Vagina (tissue), 2 donors: ENCODE measurements around the gene HMX2. TPM values are rescaled to one million over a fixed set of nuclear protein-coding genes. Genes with fewer than 3 reads are reported as not detected.

ENCODE experiments used
- DNase-seq, 2 donors: peaks; one replicate each; pipeline ENCODE4 v3.0.0-alpha.2; 2017; ENCODE audit errors: extremely low spot score in 2 of 2
- H3K27ac ChIP-seq: fragments of 200-600 bp; sonication (generic); one replicate; pipeline ENCODE4 v1.5.1; 2019
- H3K27me3 ChIP-seq: fragments of 200-600 bp; sonication (generic); one replicate; pipeline ENCODE4 v1.5.1; 2019
- H3K36me3 ChIP-seq, 2 donors: fragments of 200-600 bp; sonication (generic); one replicate each; pipeline ENCODE4 v1.5.1; 2017 to 2019
- H3K4me1 ChIP-seq: fragments of 200-600 bp; sonication (generic); one replicate; pipeline ENCODE4 v1.5.1; 2019
- H3K4me3 ChIP-seq, 2 donors: fragments of 200-600 bp; sonication (generic); 1 replicate in 1 of 2; 2 replicates in 1 of 2; pipeline ENCODE4 v1.5.1; 2016 to 2019
- H3K9me3 ChIP-seq: fragments of 200-600 bp; sonication (generic); one replicate; pipeline ENCODE4 v1.5.1; 2019
- CTCF ChIP-seq, 3 experiments: fragments of 450-650 bp in 2 of 3; fragments of 200-600 bp in 1 of 3; sonication (generic) in 1 of 3; IDR thresholded peaks; one replicate each; pipeline ENCODE4 v1.5.1; 2017 to 2019; ENCODE audit warnings: antibody characterized with exemption in 3 of 3, mild to moderate bottlenecking in 2 of 3, moderate library complexity in 2 of 3
- POLR2A ChIP-seq, 2 donors: fragments of 450-650 bp; IDR thresholded peaks; one replicate each; pipeline ENCODE4 v1.6.1; 2017; ENCODE audit warnings: antibody characterized with exemption in 2 of 2, mild to moderate bottlenecking in 2 of 2, moderate library complexity in 2 of 2
- POLR2AphosphoS5 ChIP-seq, 2 donors: sonication (generic); formaldehyde crosslinking; IDR thresholded peaks; one replicate each; pipeline ENCODE4 v1.9.0; 2017; ENCODE audit warnings: antibody characterized with exemption in 2 of 2, mild to moderate bottlenecking in 2 of 2, low read depth in 1 of 2; ENCODE audit not compliant: insufficient read depth in 1 of 2
- intact Hi-C: fragments of 100-400 bp; cut with DNase I; formaldehyde crosslinking; loops from one replicate; pipeline ENCODE4 v1.15.1; 2023
- total RNA-seq: library from RNA; depleted of rRNA; stranded (reverse); fragments of >200 nt; gene quantifications from one replicate; pipeline ENCODE4 v1.2.3, GENCODE V29; 2016

HMX2 gene
- total RNA-seq, 1 donor from 2014 or later, result not detected

- no peak overlapping the region for H3K4me3 ChIP-seq
- no peaks in the 10 kb centered on the region for H3K27me3 ChIP-seq
- H3K9me3 ChIP-seq, result no peaks in the 10 kb centered on the region
- no peak for DNase-seq
- no peaks in the 10 kb centered on the region for H3K4me1 ChIP-seq
- intact Hi-C loops, result no loop called here
- no peak for TF ChIP-seq POLR2A (IDR thresholded peaks at IDR 0.05)
- TF ChIP-seq POLR2AphosphoS5 (IDR thresholded peaks at IDR 0.05; ENCODE audit: insufficient read depth in 1 of 2, low read depth in 1 of 2), result no peak
- TF ChIP-seq CTCF (IDR thresholded peaks at IDR 0.05), result no peak
- H3K27ac ChIP-seq, result no peak overlapping the region
- peaks cover 0 to 3% of the 10 kb centered on the region in 2 donors for H3K36me3 ChIP-seq
Observed at GRCh38 chr10:123180101-123181090, 32.5 kb downstream of the HMX2 start.

GRCh38 chr10:123183724-123184123, 35.8 kb downstream of the HMX2 start:
- no peak for TF ChIP-seq POLR2AphosphoS5 (IDR thresholded peaks at IDR 0.05; ENCODE audit: insufficient read depth in 1 of 2, low read depth in 1 of 2)
- TF ChIP-seq CTCF (IDR thresholded peaks at IDR 0.05), result no peak
- no peak for TF ChIP-seq POLR2A (IDR thresholded peaks at IDR 0.05)

GRCh38 chr10:123187781-123188180, 39.8 kb downstream of the HMX2 start:
- intact Hi-C loops, result no loop called here
- Histone ChIP-seq H3K4me1 (no peaks in the 10 kb centered on the region), H3K9me3 (no peaks in the 10 kb centered on the region), H3K36me3 (peaks cover 0 to 10% of the 10 kb centered on the region in 2 donors), H3K27ac (no peak overlapping the region), H3K27me3 (no peaks in the 10 kb centered on the region), H3K4me3 (no peak overlapping the region)
- TF ChIP-seq POLR2A (IDR thresholded peaks at IDR 0.05) (no peak), POLR2AphosphoS5 (IDR thresholded peaks at IDR 0.05; ENCODE audit: insufficient read depth in 1 of 2, low read depth in 1 of 2) (no peak), CTCF (IDR thresholded peaks at IDR 0.05) (no peak)
- DNase-seq, result no peak

More at GRCh38 chr10:123183724-123184123, 35.8 kb downstream of the HMX2 start:
- H3K27me3 ChIP-seq, result no peaks in the 10 kb centered on the region
- no peaks in the 10 kb centered on the region for H3K4me1 ChIP-seq
- H3K4me3 ChIP-seq, result no peak overlapping the region
- peaks cover 0 to 10% of the 10 kb centered on the region in 2 donors for H3K36me3 ChIP-seq
- H3K27ac ChIP-seq, result no peak overlapping the region
- H3K9me3 ChIP-seq, result no peaks in the 10 kb centered on the region
- no peak for DNase-seq
- intact Hi-C loops, result no loop called here

- no peak for DNase-seq
- Histone ChIP-seq H3K36me3 (no peaks in the 10 kb centered on the region), H3K4me1 (no peaks in the 10 kb centered on the region), H3K9me3 (no peaks in the 10 kb centered on the region), H3K4me3 (no peak overlapping the region), H3K27me3 (no peaks in the 10 kb centered on the region), H3K27ac (no peak overlapping the region)
- intact Hi-C loops, result no loop called here
- no peak for TF ChIP-seq CTCF (IDR thresholded peaks at IDR 0.05)
- no peak for TF ChIP-seq POLR2AphosphoS5 (IDR thresholded peaks at IDR 0.05; ENCODE audit: insufficient read depth in 1 of 2, low read depth in 1 of 2)
- TF ChIP-seq POLR2A (IDR thresholded peaks at IDR 0.05), result no peak
Observed at GRCh38 chr10:123191886-123192285, 44.0 kb downstream of the HMX2 start.

- no peak for DNase-seq
Observed at GRCh38 chr10:123194056-123194455, 46.1 kb downstream of the HMX2 start.

More at GRCh38 chr10:123194056-123194455, 46.1 kb downstream of the HMX2 start:
- H3K27ac ChIP-seq, result no peak overlapping the region
- TF ChIP-seq POLR2AphosphoS5 (IDR thresholded peaks at IDR 0.05; ENCODE audit: insufficient read depth in 1 of 2, low read depth in 1 of 2), result no peak
- TF ChIP-seq POLR2A (IDR thresholded peaks at IDR 0.05), result no peak
- TF ChIP-seq CTCF (IDR thresholded peaks at IDR 0.05), result no peak
- H3K4me1 ChIP-seq, result no peaks in the 10 kb centered on the region
- H3K9me3 ChIP-seq, result no peaks in the 10 kb centered on the region
- intact Hi-C loops, result no loop called here
- no peak overlapping the region for H3K4me3 ChIP-seq
- H3K36me3 ChIP-seq, result no peaks in the 10 kb centered on the region
- no peaks in the 10 kb centered on the region for H3K27me3 ChIP-seq
